Stomach (tissue), 4 donors: ENCODE data around the gene CTNND2.

ENCODE experiments used
- CTCF ChIP-seq, 7 experiments: fragments of 450-650 bp in 4 of 7; fragments of 200-600 bp in 3 of 7; sonication (generic) in 3 of 7; IDR thresholded peaks; one replicate each; pipeline ENCODE4 v1.5.1; 2016 to 2019; ENCODE audit warnings: antibody characterized with exemption in 7 of 7, control low read depth in 2 of 7, mild to moderate bottlenecking in 1 of 7
- EP300 ChIP-seq: sonication (generic); formaldehyde crosslinking; IDR thresholded peaks from one replicate; pipeline ENCODE4 v1.6.1; 2017; ENCODE audit warnings: antibody characterized with exemption
- POLR2A ChIP-seq, 4 donors: fragments of 450-650 bp; IDR thresholded peaks; one replicate each; pipeline ENCODE4 v1.6.1; 2016; ENCODE audit warnings: antibody characterized with exemption in 4 of 4, control low read depth in 2 of 4, mild to moderate bottlenecking in 1 of 4, moderate library complexity in 1 of 4

DNA sequence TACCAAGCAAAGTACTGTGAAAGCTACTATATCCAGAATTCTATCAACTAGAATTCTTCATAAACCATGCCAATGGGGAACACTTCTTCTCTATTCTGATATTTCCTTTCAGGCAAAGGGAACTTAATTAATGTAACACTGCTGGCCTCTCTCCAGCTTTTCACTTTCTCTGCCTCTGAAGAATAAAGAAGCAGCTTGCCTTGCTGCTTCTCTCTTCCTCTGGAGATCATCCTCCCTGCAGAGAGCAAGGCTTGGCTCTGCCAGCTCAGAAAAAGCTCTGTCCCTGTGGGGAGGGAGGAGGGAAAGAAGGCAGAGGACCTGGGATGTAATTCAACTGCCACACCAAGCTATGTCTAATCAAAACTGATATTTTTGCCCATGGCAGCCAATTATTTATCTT is 6.5 kb downstream of the CTNND2 start:
- TF ChIP-seq CTCF (IDR thresholded peaks at IDR 0.05) = no peak
- no peak for TF ChIP-seq POLR2A (IDR thresholded peaks at IDR 0.05)
- no peak for TF ChIP-seq EP300
